ENCODE results near the gene RNU6-7. TPM values are rescaled to one million over a fixed set of nuclear protein-coding genes. Genes with fewer than 3 reads are reported as not detected.
A peak's percentile ranks its signal among the peaks of the same experiment; 100 is the strongest.

The RNU6-7 gene
- total and polyA plus RNA-seq, 2 of the 13 experiments (the other 11 are each of a cell fraction or from before 2014, with no cell fraction given): under 0.01 TPM; not detected in 1

DNA sequence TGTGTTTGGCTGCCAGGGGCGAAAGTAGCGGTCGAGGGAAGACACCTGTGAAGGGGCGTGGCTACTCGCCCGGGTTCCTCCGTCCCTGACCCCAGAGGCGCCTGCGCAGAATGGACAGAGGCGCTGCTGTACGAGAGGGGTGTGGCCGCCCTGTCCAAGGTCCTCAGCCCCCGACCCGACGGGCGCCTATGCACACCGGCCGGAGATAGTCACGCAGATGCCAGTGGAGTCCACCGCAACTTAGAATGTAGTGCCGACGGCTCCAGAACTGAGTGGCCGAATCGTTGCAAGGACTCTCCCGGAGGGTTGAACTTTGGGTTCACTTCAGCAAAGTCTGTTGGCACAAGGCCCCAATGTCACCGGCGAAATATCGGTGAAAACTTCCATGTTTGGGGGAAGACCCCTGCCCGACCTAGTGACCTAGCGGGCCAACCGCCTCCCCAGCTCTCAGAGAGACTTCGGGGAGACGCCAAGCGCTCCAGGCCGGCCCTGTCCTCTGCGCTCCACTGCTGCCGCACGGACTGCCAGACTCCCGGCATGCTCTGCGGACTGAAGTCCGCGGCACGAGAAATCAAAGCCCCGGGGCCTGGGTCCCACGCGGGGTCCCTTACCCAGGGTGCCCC, 541 bp upstream of the RNU6-7 start (continued):
- TF ChIP-seq, protein P1, sequence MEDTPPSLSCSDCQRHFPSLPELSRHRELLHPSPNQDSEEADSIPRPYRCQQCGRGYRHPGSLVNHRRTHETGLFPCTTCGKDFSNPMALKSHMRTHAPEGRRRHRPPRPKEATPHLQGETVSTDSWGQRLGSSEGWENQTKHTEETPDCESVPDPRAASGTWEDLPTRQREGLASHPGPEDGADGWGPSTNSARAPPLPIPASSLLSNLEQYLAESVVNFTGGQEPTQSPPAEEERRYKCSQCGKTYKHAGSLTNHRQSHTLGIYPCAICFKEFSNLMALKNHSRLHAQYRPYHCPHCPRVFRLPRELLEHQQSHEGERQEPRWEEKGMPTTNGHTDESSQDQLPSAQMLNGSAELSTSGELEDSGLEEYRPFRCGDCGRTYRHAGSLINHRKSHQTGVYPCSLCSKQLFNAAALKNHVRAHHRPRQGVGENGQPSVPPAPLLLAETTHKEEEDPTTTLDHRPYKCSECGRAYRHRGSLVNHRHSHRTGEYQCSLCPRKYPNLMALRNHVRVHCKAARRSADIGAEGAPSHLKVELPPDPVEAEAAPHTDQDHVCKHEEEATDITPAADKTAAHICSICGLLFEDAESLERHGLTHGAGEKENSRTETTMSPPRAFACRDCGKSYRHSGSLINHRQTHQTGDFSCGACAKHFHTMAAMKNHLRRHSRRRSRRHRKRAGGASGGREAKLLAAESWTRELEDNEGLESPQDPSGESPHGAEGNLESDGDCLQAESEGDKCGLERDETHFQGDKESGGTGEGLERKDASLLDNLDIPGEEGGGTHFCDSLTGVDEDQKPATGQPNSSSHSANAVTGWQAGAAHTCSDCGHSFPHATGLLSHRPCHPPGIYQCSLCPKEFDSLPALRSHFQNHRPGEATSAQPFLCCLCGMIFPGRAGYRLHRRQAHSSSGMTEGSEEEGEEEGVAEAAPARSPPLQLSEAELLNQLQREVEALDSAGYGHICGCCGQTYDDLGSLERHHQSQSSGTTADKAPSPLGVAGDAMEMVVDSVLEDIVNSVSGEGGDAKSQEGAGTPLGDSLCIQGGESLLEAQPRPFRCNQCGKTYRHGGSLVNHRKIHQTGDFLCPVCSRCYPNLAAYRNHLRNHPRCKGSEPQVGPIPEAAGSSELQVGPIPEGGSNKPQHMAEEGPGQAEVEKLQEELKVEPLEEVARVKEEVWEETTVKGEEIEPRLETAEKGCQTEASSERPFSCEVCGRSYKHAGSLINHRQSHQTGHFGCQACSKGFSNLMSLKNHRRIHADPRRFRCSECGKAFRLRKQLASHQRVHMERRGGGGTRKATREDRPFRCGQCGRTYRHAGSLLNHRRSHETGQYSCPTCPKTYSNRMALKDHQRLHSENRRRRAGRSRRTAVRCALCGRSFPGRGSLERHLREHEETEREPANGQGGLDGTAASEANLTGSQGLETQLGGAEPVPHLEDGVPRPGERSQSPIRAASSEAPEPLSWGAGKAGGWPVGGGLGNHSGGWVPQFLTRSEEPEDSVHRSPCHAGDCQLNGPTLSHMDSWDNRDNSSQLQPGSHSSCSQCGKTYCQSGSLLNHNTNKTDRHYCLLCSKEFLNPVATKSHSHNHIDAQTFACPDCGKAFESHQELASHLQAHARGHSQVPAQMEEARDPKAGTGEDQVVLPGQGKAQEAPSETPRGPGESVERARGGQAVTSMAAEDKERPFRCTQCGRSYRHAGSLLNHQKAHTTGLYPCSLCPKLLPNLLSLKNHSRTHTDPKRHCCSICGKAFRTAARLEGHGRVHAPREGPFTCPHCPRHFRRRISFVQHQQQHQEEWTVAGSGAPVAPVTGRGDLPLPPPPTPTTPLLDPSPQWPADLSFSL (CRISPR knock-in tag; IDR thresholded peaks at IDR 0.05): peak; percentile 77; the same call in 1 of the 2 replicates
- TF ChIP-seq MTA1 (CRISPR knock-in tag; IDR thresholded peaks at IDR 0.05; ENCODE audit: borderline replicate concordance): peak; percentile 98
- TF ChIP-seq ZNF24 (IDR thresholded peaks at IDR 0.05): no peak
- TF ChIP-seq, protein P2, sequence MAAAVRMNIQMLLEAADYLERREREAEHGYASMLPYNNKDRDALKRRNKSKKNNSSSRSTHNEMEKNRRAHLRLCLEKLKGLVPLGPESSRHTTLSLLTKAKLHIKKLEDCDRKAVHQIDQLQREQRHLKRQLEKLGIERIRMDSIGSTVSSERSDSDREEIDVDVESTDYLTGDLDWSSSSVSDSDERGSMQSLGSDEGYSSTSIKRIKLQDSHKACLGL (CRISPR knock-in tag; IDR thresholded peaks at IDR 0.05): peak; percentile 96
- peak; percentile 88; the same call in 1 of the 2 replicates for TF ChIP-seq ZNF431 (CRISPR knock-in tag; IDR thresholded peaks at IDR 0.05; ENCODE audit: borderline replicate concordance, low read depth)
- TF ChIP-seq, protein P3, sequence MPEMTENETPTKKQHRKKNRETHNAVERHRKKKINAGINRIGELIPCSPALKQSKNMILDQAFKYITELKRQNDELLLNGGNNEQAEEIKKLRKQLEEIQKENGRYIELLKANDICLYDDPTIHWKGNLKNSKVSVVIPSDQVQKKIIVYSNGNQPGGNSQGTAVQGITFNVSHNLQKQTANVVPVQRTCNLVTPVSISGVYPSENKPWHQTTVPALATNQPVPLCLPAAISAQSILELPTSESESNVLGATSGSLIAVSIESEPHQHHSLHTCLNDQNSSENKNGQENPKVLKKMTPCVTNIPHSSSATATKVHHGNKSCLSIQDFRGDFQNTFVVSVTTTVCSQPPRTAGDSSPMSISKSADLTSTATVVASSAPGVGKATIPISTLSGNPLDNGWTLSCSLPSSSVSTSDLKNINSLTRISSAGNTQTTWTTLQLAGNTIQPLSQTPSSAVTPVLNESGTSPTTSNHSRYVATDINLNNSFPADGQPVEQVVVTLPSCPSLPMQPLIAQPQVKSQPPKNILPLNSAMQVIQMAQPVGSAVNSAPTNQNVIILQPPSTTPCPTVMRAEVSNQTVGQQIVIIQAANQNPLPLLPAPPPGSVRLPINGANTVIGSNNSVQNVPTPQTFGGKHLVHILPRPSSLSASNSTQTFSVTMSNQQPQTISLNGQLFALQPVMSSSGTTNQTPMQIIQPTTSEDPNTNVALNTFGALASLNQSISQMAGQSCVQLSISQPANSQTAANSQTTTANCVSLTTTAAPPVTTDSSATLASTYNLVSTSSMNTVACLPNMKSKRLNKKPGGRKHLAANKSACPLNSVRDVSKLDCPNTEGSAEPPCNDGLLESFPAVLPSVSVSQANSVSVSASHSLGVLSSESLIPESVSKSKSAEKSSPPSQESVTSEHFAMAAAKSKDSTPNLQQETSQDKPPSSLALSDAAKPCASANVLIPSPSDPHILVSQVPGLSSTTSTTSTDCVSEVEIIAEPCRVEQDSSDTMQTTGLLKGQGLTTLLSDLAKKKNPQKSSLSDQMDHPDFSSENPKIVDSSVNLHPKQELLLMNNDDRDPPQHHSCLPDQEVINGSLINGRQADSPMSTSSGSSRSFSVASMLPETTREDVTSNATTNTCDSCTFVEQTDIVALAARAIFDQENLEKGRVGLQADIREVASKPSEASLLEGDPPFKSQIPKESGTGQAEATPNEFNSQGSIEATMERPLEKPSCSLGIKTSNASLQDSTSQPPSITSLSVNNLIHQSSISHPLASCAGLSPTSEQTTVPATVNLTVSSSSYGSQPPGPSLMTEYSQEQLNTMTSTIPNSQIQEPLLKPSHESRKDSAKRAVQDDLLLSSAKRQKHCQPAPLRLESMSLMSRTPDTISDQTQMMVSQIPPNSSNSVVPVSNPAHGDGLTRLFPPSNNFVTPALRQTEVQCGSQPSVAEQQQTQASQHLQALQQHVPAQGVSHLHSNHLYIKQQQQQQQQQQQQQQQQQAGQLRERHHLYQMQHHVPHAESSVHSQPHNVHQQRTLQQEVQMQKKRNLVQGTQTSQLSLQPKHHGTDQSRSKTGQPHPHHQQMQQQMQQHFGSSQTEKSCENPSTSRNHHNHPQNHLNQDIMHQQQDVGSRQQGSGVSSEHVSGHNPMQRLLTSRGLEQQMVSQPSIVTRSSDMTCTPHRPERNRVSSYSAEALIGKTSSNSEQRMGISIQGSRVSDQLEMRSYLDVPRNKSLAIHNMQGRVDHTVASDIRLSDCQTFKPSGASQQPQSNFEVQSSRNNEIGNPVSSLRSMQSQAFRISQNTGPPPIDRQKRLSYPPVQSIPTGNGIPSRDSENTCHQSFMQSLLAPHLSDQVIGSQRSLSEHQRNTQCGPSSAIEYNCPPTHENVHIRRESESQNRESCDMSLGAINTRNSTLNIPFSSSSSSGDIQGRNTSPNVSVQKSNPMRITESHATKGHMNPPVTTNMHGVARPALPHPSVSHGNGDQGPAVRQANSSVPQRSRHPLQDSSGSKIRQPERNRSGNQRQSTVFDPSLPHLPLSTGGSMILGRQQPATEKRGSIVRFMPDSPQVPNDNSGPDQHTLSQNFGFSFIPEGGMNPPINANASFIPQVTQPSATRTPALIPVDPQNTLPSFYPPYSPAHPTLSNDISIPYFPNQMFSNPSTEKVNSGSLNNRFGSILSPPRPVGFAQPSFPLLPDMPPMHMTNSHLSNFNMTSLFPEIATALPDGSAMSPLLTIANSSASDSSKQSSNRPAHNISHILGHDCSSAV (CRISPR knock-in tag; IDR thresholded peaks at IDR 0.05; ENCODE audit: borderline replicate concordance): no peak
- TF ChIP-seq ZNF251 (CRISPR knock-in tag; IDR thresholded peaks at IDR 0.05): peak; percentile 79; the same call in 1 of the 2 replicates
- peak; percentile 100 for TF ChIP-seq SNAI1 (CRISPR knock-in tag; IDR thresholded peaks at IDR 0.05; ENCODE audit: borderline replicate concordance)
- TF ChIP-seq TEAD2 (CRISPR knock-in tag; IDR thresholded peaks at IDR 0.05): no peak
- 0 out of 2 replicates have a peak, but pooled peaks have one; percentile 18 for TF ChIP-seq ZFAT (CRISPR knock-in tag; conservative IDR thresholded peaks at IDR 0.05)
- TF ChIP-seq ZNF282 (IDR thresholded peaks at IDR 0.05; ENCODE audit: partially characterized antibody): no peak
- no peak for TF ChIP-seq CBX2 (IDR thresholded peaks at IDR 0.05; ENCODE audit: low read depth, low read length)
- peak; percentile 81 for TF ChIP-seq CBX2 (CRISPR knock-in tag; IDR thresholded peaks at IDR 0.05; ENCODE audit: low read depth)
- TF ChIP-seq IRF2 (CRISPR knock-in tag; IDR thresholded peaks at IDR 0.05): peak; percentile 75; the same call in 1 of the 2 replicates
- TF ChIP-seq ZIK1 (CRISPR knock-in tag; IDR thresholded peaks at IDR 0.05; ENCODE audit: borderline replicate concordance, low read depth): peak; percentile 95
